Esophagus squamous epithelium (tissue), 4 donors: ENCODE measurements around the gene TFE3.

Experiments used
- CTCF ChIP-seq, 6 experiments: fragments of 450-650 bp in 4 of 6; fragments of 200-600 bp in 2 of 6; sonication (generic) in 2 of 6; IDR thresholded peaks; one replicate each; pipeline ENCODE4 v1.5.1; 2016 to 2019; ENCODE audit warnings: antibody characterized with exemption in 6 of 6, mild to moderate bottlenecking in 4 of 6, moderate library complexity in 4 of 6
- POLR2A ChIP-seq, 4 donors: fragments of 450-650 bp; IDR thresholded peaks; one replicate each; pipeline ENCODE4 v1.6.1; 2017; ENCODE audit warnings: antibody characterized with exemption in 4 of 4, mild to moderate bottlenecking in 4 of 4, moderate library complexity in 3 of 4

DNA sequence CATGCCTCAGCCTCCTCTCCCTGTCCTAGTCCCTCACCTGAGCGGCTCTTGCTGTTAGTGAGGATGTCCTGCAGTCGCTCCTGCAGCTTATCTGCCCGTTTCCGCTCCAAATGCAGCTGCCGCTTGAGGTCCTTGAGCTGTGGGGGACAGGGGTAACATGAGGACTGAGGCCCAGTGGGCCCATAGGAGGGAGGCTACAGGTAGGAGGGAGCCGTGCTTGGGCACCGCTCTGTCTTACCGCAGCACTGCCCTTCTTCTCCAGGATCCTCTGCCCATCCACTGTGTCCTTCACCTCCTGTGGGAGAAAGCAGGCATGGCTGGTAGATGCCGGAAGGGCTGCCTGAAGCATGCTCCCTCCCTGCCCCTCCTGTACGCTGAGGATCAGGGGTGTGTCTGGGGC, 62.0 kb downstream of the TFE3 start:
- TF ChIP-seq CTCF (IDR thresholded peaks at IDR 0.05) (no peak), POLR2A (IDR thresholded peaks at IDR 0.05) (no peak)
